HCT116 (cell line): Measurements from ENCODE around the gene ELMOD3. TPM values are rescaled to one million over a fixed set of nuclear protein-coding genes. Genes with fewer than 3 reads are reported as not detected.

Experiments used
- ATAC-seq: fragments of 200-7000 bp; cut with Tn5 transposase; 2 replicates; pipeline ENCODE4 v1.9.1; 2020; ENCODE audit warnings: mild to moderate bottlenecking, moderate library complexity
- BruUV-seq: library from RNA; stranded (reverse); fragments of 400-500 nt; replicated peaks from 2 replicates; lab custom pipeline; 2021; lab: Mats Ljungman, UMichigan
- CTCF ChIA-PET: fragments of 300-600 bp; sonication (Branson Sonifier 250); formaldehyde crosslinking; loops from one replicate; lab custom pipeline; 2021; ENCODE audit warnings: antibody characterized with exemption; lab: Charles Lee
- POLR2A ChIA-PET: fragments of 300-600, 350-600 bp; sonication (Branson Sonifier 250); formaldehyde crosslinking; loops from one replicate; lab custom pipeline; 2021; ENCODE audit warnings: antibody characterized with exemption; lab: Charles Lee
- RAD21 ChIA-PET, 2 experiments: fragments of 300-600 bp; sonication (Branson Sonifier 250); formaldehyde crosslinking; loops; one replicate each; lab custom pipeline; 2023; ENCODE audit warnings: low total read pairs in 2 of 2; ENCODE audit not compliant: uncharacterized antibody in 2 of 2, unreplicated experiment in 2 of 2, low non-redundant PET in 1 of 2; lab: Charles Lee
- DNase-seq: peaks from one replicate; pipeline ENCODE4 v3.0.0-alpha.2; 2010; ENCODE audit warnings: low read depth, low spot score
- H2AFZ ChIP-seq: fragments of 200-600 bp; shearing (Covaris generic), sonication (generic); 2 replicates; pipeline ENCODE4 v1.6.1; 2017; ENCODE audit warnings: low read depth, mixed run types, mixed read lengths, antibody characterized with exemption, low read length; ENCODE audit not compliant: poor library complexity, severe bottlenecking
- H3K27ac ChIP-seq: 2 replicates; pipeline ENCODE4 v1.5.1; 2012; ENCODE audit warnings: low read depth, low read length
- H3K27me3 ChIP-seq: fragments of 200-600 bp; sonication (generic); 2 replicates; pipeline ENCODE4 v1.6.1; 2016; ENCODE audit warnings: mixed run types, low read length, mixed read lengths; ENCODE audit not compliant: insufficient read depth
- H3K36me3 ChIP-seq, 2 experiments: fragments of 200-500 bp in 1 of 2; fragments of 200-600 bp in 1 of 2; sonication (Bioruptor generic) in 1 of 2; sonication (generic) in 1 of 2; 2 replicates each; pipeline versions ENCODE4 v1.5.1 to v1.6.1; 2014 to 2016; ENCODE audit warnings: low read length in 2 of 2, inconsistent platforms in 1 of 2, mixed read lengths in 1 of 2, mixed run types in 1 of 2; ENCODE audit not compliant: insufficient read depth in 2 of 2, control insufficient read depth in 1 of 2
- H3K4me1 ChIP-seq, 2 experiments: fragments of 200-600 bp in 1 of 2; sonication (generic) in 1 of 2; 2 replicates each; pipeline versions ENCODE4 v1.5.1 to v1.6.1; 2012 to 2017; ENCODE audit warnings: low read length in 2 of 2, inconsistent platforms in 1 of 2, mild to moderate bottlenecking in 1 of 2, mixed read lengths in 1 of 2, mixed run types in 1 of 2, moderate library complexity in 1 of 2; ENCODE audit not compliant: insufficient read depth in 2 of 2, control insufficient read depth in 1 of 2
- H3K4me2 ChIP-seq: fragments of 200-600 bp; sonication (generic); 2 replicates; pipeline ENCODE4 v1.6.1; 2017; ENCODE audit warnings: mixed run types, low read length, mixed read lengths
- H3K4me3 ChIP-seq, 2 experiments: fragments of 200-600 bp in 1 of 2; sonication (generic) in 1 of 2; replicated peaks in 1 of 2; 2 replicates each; pipeline ENCODE4 v1.5.1; 2011 to 2016; ENCODE audit warnings: low read length in 2 of 2, control low read depth in 1 of 2, low read depth in 1 of 2, mild to moderate bottlenecking in 1 of 2, mixed read lengths in 1 of 2, mixed run types in 1 of 2
- H3K79me2 ChIP-seq: fragments of 200-600 bp; sonication (generic); 2 replicates; pipeline ENCODE4 v1.6.1; 2017; ENCODE audit warnings: mild to moderate bottlenecking, mixed run types, low read length, moderate library complexity, mixed read lengths; ENCODE audit not compliant: insufficient read depth
- H3K9ac ChIP-seq: fragments of 200-600 bp; sonication (generic); 2 replicates; pipeline ENCODE4 v1.6.1; 2016; ENCODE audit warnings: low read length, mixed read lengths
- H3K9me2 ChIP-seq: fragments of 200-600 bp; sonication (generic), shearing (Covaris generic); 2 replicates; pipeline ENCODE4 v1.6.1; 2017; ENCODE audit warnings: mixed run types, mild to moderate bottlenecking, moderate library complexity; ENCODE audit not compliant: insufficient read depth
- H3K9me3 ChIP-seq, 2 experiments: fragments of 200-500 bp in 1 of 2; fragments of 200-600 bp in 1 of 2; sonication (Bioruptor generic) in 1 of 2; sonication (generic) in 1 of 2; 2 replicates each; pipeline ENCODE4 v1.6.1; 2014 to 2017; ENCODE audit warnings: low read length in 2 of 2, mixed read lengths in 2 of 2, inconsistent platforms in 1 of 2, low read depth in 1 of 2, mild to moderate bottlenecking in 1 of 2, mixed run types in 1 of 2, moderate library complexity in 1 of 2; ENCODE audit not compliant: control insufficient read depth in 1 of 2, insufficient read depth in 1 of 2
- H4K20me1 ChIP-seq: fragments of 200-600 bp; sonication (generic), shearing (Covaris generic); 2 replicates; pipeline ENCODE4 v1.6.1; 2017; ENCODE audit warnings: mixed run types, mild to moderate bottlenecking, moderate library complexity; ENCODE audit not compliant: insufficient read depth
- ATF3 ChIP-seq: IDR thresholded peaks from 2 replicates; pipeline ENCODE4 v1.6.1; 2012
- CBX3 ChIP-seq: IDR thresholded peaks from 2 replicates; pipeline ENCODE4 v1.6.1; 2012; ENCODE audit warnings: low read depth
- CEBPB ChIP-seq: IDR thresholded peaks from 2 replicates; pipeline ENCODE4 v1.6.1; 2012; ENCODE audit warnings: low read depth
- CTCF ChIP-seq, 3 experiments: fragments of 200-600 bp in 1 of 3; sonication (generic) in 1 of 3; IDR thresholded peaks in 2 of 3; conservative IDR thresholded peaks in 1 of 3; 2 replicates each; pipeline ENCODE4 v1.5.1; 2012 to 2017; ENCODE audit warnings: low read depth in 2 of 3, low read length in 2 of 3, antibody characterized with exemption in 1 of 3, borderline replicate concordance in 1 of 3, control low read depth in 1 of 3, mild to moderate bottlenecking in 1 of 3, mixed read lengths in 1 of 3, mixed run types in 1 of 3, moderate library complexity in 1 of 3; ENCODE audit not compliant: insufficient read depth in 1 of 3
- ELF1 ChIP-seq: IDR thresholded peaks from 2 replicates; pipeline ENCODE4 v1.6.1; 2012; ENCODE audit warnings: low read depth, borderline replicate concordance
- EZH2phosphoT487 ChIP-seq: fragments of 200-600 bp; IDR thresholded peaks from 2 replicates; pipeline ENCODE4 v1.6.1; 2018; ENCODE audit warnings: antibody characterized with exemption, borderline replicate concordance
- FOSL1 ChIP-seq: IDR thresholded peaks from 2 replicates; pipeline ENCODE4 v1.6.1; 2012; ENCODE audit warnings: low read depth
- JUND ChIP-seq: IDR thresholded peaks from 2 replicates; pipeline ENCODE4 v1.6.1; 2012
- RAD21 ChIP-seq: IDR thresholded peaks from 2 replicates; pipeline ENCODE4 v1.6.1; 2012; ENCODE audit warnings: low read depth, mild to moderate bottlenecking
- REST ChIP-seq: IDR thresholded peaks from 2 replicates; pipeline ENCODE4 v1.6.1; 2012; ENCODE audit warnings: low read depth
- SIN3A ChIP-seq: IDR thresholded peaks from 2 replicates; pipeline ENCODE4 v1.6.1; 2012; ENCODE audit warnings: low read depth
- SP1 ChIP-seq: IDR thresholded peaks from 2 replicates; pipeline ENCODE4 v1.6.1; 2012; ENCODE audit warnings: low read depth
- SRF ChIP-seq: IDR thresholded peaks from 2 replicates; pipeline ENCODE4 v1.6.1; 2012; ENCODE audit warnings: low read depth
- TCF7L2 ChIP-seq: IDR thresholded peaks from 2 replicates; pipeline ENCODE4 v1.7.0; 2011; ENCODE audit warnings: borderline replicate concordance, inconsistent platforms; ENCODE audit not compliant: insufficient read depth, insufficient read length; ENCODE audit errors: extremely low read depth
- ZBTB33 ChIP-seq: IDR thresholded peaks from 2 replicates; pipeline ENCODE4 v1.6.1; 2011; ENCODE audit warnings: mild to moderate bottlenecking, low read length, moderate library complexity; ENCODE audit not compliant: insufficient replicate concordance; ENCODE audit errors: extremely low read depth
- ZFX ChIP-seq: fragments of 450-650 bp; IDR thresholded peaks from 2 replicates; pipeline ENCODE4 v1.6.1; 2017
- intact Hi-C: fragments of 100-400 bp; cut with micrococcal nuclease; formaldehyde crosslinking; loops from 2 replicates; pipeline ENCODE4 v1.10.0; 2022
- total RNA-seq: library from RNA; stranded (reverse); gene quantifications from one replicate; pipeline ENCODE4 v1.2.1, GENCODE V29; 2021; ENCODE audit not compliant: unreplicated experiment

ELMOD3 gene
- total RNA-seq, 1 experiment from 2014 or later = 9.2 TPM

GRCh38 chr2:85431570-85432205 is 77.1 kb downstream of the ELMOD3 start:
- POLR2A ChIA-PET = interaction anchor here (0.6 to 15.9 kb wide), 2 partner anchors 114 to 660 kb away, joined by 3 to 236 read pairs; partner anchors contain the start of gene MAT2A
- Histone ChIP-seq H3K9ac (no peak overlapping the region), H3K4me1 (peaks cover 24 to 57% of the 10 kb centered on the region in 2 experiments), H3K9me3 (no peaks in the 10 kb centered on the region), H3K27me3 (no peaks in the 10 kb centered on the region), H3K79me2 (no peaks in the 10 kb centered on the region), H3K27ac (no peak overlapping the region), H3K36me3 (no peaks in the 10 kb centered on the region), H3K9me2 (no peaks in the 10 kb centered on the region), H3K4me3 (no peak overlapping the region), H4K20me1 (no peaks in the 10 kb centered on the region), H3K4me2 (no peak overlapping the region), H2AFZ (no peak overlapping the region)
- CTCF ChIA-PET = no interaction called here
- DNase-seq (no peak), ATAC-seq (no peak)
- RAD21 ChIA-PET = interaction anchor here in 1 of 2 experiments (0.7 kb wide), 1 partner anchor 10 kb away, joined by 4 read pairs; no protein-coding TSS in a partner anchor
- no TSS peak for BruUV-seq
- intact Hi-C loops = no loop called here
- TF ChIP-seq SP1 (no peak), ATF3 (no peak), ZFX (no peak), CBX3 (no peak), JUND (no peak), SIN3A (no peak), CEBPB (no peak), ZBTB33 (no peak), RAD21 (no peak), FOSL1 (no peak), TCF7L2 (no peak), REST (no peak), CTCF (IDR thresholded peaks at IDR 0.05 in 2 of 3, conservative IDR thresholded peaks at IDR 0.05 in 1 of 3; ENCODE audit: borderline replicate concordance in 1 of 3, insufficient read depth in 1 of 3, low read depth in 2 of 3, low read length in 2 of 3) (no peak), ELF1 (no peak), SRF (no peak), EZH2phosphoT487 (no peak)
- TF ChIP-seq, all 23 proteins: peak for 0
